ENCODE data around the gene RNF212B. TPM values are rescaled to one million over a fixed set of nuclear protein-coding genes. Genes with fewer than 3 reads are reported as not detected.

Gene RNF212B
- total RNA-seq, 1 experiment from 2014 or later = not detected

DNA sequence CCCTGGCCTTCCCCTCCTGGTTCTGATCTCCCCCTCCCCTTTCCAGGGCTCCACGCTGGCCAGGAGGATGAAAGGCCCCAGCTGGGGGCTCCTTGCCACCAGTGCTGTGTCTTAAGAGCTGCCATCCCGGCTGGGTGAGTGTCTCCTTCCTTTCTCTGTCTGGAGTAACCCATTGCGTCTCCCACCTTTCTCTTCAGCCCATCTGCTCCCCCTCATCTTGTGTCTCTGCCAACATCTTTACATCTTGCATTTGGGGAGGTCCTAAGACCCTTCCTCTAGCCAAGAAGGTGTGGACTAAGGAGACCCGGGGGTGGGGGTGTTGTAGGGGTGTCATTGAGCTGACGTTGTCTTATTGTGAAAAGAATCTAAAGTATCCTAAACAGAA, 69.4 kb downstream of the RNF212B start:
- H3K27me3 ChIP-seq (ENCODE audit: control insufficient read depth, insufficient read depth, low read length) = no peaks in the 10 kb centered on the region
- in situ Hi-C loops (cut with HindIII; ENCODE audit: low pct_unique_long_range_greater_than_20kb, low sequenced_read_pairs) = no loop called here
- peak overlapping the region; percentile 97 for H3K27ac ChIP-seq (ENCODE audit: low read length)
- ChIA-PET CTCF (interaction anchor here (0.6 to 1.2 kb wide), 2 partner anchors 53 to 55 kb away, joined by 3 to 4 read pairs; no protein-coding TSS in a partner anchor), POLR2A (interaction anchor here (0.6 kb wide), 1 partner anchor 208 kb away, joined by 7 read pairs; no protein-coding TSS in a partner anchor)
- intact Hi-C loops (cut with micrococcal nuclease; ENCODE audit: unreplicated experiment) = no loop called here
- TF ChIP-seq TCF7L2 (IDR thresholded peaks at IDR 0.05; ENCODE audit: low read depth, low read length) (no peak), SIN3A (IDR thresholded peaks at IDR 0.05; ENCODE audit: borderline replicate concordance, insufficient read depth, low read depth, low read length) (no peak), POLR2AphosphoS5 (IDR thresholded peaks at IDR 0.05; ENCODE audit: low read depth, low read length) (no peak)
- TF ChIP-seq, protein P1, sequence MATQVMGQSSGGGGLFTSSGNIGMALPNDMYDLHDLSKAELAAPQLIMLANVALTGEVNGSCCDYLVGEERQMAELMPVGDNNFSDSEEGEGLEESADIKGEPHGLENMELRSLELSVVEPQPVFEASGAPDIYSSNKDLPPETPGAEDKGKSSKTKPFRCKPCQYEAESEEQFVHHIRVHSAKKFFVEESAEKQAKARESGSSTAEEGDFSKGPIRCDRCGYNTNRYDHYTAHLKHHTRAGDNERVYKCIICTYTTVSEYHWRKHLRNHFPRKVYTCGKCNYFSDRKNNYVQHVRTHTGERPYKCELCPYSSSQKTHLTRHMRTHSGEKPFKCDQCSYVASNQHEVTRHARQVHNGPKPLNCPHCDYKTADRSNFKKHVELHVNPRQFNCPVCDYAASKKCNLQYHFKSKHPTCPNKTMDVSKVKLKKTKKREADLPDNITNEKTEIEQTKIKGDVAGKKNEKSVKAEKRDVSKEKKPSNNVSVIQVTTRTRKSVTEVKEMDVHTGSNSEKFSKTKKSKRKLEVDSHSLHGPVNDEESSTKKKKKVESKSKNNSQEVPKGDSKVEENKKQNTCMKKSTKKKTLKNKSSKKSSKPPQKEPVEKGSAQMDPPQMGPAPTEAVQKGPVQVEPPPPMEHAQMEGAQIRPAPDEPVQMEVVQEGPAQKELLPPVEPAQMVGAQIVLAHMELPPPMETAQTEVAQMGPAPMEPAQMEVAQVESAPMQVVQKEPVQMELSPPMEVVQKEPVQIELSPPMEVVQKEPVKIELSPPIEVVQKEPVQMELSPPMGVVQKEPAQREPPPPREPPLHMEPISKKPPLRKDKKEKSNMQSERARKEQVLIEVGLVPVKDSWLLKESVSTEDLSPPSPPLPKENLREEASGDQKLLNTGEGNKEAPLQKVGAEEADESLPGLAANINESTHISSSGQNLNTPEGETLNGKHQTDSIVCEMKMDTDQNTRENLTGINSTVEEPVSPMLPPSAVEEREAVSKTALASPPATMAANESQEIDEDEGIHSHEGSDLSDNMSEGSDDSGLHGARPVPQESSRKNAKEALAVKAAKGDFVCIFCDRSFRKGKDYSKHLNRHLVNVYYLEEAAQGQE (IDR thresholded peaks at IDR 0.05; ENCODE audit: insufficient read depth in 1 of 2, low read depth in 2 of 2, low read length in 1 of 2) = no peak
- TF ChIP-seq, protein P2, sequence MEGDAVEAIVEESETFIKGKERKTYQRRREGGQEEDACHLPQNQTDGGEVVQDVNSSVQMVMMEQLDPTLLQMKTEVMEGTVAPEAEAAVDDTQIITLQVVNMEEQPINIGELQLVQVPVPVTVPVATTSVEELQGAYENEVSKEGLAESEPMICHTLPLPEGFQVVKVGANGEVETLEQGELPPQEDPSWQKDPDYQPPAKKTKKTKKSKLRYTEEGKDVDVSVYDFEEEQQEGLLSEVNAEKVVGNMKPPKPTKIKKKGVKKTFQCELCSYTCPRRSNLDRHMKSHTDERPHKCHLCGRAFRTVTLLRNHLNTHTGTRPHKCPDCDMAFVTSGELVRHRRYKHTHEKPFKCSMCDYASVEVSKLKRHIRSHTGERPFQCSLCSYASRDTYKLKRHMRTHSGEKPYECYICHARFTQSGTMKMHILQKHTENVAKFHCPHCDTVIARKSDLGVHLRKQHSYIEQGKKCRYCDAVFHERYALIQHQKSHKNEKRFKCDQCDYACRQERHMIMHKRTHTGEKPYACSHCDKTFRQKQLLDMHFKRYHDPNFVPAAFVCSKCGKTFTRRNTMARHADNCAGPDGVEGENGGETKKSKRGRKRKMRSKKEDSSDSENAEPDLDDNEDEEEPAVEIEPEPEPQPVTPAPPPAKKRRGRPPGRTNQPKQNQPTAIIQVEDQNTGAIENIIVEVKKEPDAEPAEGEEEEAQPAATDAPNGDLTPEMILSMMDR (IDR thresholded peaks at IDR 0.05) = no peak
- DNase-seq (ENCODE audit: low read depth, low spot score) (no peak), ATAC-seq (no peak; the same call in 1 of the 2 replicates)
- BruUV-seq (replicated peaks) = no TSS peak
- H3K4me1 ChIP-seq (ENCODE audit: control insufficient read depth, insufficient read depth, low read length) = peaks cover 19% of the 10 kb centered on the region
- peak overlapping the region; percentile 90 to 95 for H3K4me3 ChIP-seq (ENCODE audit: low read depth in 2 of 2, low read length in 2 of 2)
- H3K36me3 ChIP-seq (ENCODE audit: control insufficient read depth, insufficient read depth, low read length) = peaks cover 5% of the 10 kb centered on the region; the same call in 1 of the 2 replicates
- no peaks in the 10 kb centered on the region for H3K9me3 ChIP-seq (ENCODE audit: control insufficient read depth, insufficient read depth, low read depth, low read length)

DNA sequence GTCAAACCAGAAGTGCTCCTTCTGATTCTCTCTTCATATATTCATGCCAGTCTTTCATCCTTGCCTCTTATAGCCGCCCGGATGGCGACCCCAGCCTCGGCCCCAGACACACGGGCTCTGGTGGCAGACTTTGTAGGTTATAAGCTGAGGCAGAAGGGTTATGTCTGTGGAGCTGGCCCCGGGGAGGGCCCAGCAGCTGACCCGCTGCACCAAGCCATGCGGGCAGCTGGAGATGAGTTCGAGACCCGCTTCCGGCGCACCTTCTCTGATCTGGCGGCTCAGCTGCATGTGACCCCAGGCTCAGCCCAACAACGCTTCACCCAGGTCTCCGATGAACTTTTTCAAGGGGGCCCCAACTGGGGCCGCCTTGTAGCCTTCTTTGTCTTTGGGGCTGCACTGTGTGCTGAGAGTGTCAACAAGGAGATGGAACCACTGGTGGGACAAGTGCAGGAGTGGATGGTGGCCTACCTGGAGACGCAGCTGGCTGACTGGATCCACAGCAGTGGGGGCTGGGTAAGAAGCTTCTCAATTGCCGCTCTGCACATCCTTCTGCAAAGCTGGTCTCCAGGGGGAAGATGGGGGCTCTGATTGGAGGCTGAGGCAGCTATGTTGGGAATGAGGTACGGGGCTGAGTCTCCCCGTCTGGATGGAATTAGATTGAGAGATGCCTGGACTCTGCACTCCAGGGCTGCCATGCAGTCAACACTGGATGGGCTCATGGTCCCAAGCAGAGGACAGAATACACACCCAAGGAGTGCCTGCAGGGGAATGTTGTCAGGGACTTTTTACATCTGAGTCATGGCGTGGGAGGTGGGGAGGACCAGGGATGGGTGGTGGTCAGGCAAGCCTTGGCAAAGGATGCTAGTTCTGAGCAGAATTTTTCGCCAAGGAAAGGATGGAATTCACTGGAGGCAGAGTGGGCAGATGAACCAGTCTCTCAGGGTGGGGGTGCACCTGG, 70.2 kb downstream of the RNF212B start:
- H3K4me1 ChIP-seq (ENCODE audit: control insufficient read depth, insufficient read depth, low read length) = peaks cover 19% of the 10 kb centered on the region
- H3K36me3 ChIP-seq (ENCODE audit: control insufficient read depth, insufficient read depth, low read length) = peaks cover 5% of the 10 kb centered on the region
- H3K4me3 ChIP-seq (ENCODE audit: low read depth in 2 of 2, low read length in 2 of 2) = peak overlapping the region; percentile 90 to 95
- intact Hi-C loops (cut with micrococcal nuclease; ENCODE audit: unreplicated experiment) = no loop called here
- ChIA-PET CTCF (no interaction called here), POLR2A (interaction anchor here (0.6 kb wide), 1 partner anchor 208 kb away, joined by 7 read pairs; no protein-coding TSS in a partner anchor)
- BruUV-seq (replicated peaks) = no TSS peak
- H3K27ac ChIP-seq (ENCODE audit: low read length) = peak overlapping the region; percentile 97
- no peak for DNase-seq (ENCODE audit: low read depth, low spot score)
- no peak for TF ChIP-seq TCF7L2 (IDR thresholded peaks at IDR 0.05; ENCODE audit: low read depth, low read length)
- TF ChIP-seq, protein P2 (IDR thresholded peaks at IDR 0.05) = no peak
- TF ChIP-seq SIN3A (IDR thresholded peaks at IDR 0.05; ENCODE audit: borderline replicate concordance, insufficient read depth, low read depth, low read length) = no peak
- TF ChIP-seq, protein P1 (IDR thresholded peaks at IDR 0.05; ENCODE audit: insufficient read depth in 1 of 2, low read depth in 2 of 2, low read length in 1 of 2) = no peak
- no peak for TF ChIP-seq POLR2AphosphoS5 (IDR thresholded peaks at IDR 0.05; ENCODE audit: low read depth, low read length)
- in situ Hi-C loops (cut with HindIII; ENCODE audit: low pct_unique_long_range_greater_than_20kb, low sequenced_read_pairs) = no loop called here
- no peak for ATAC-seq
- H3K9me3 ChIP-seq (ENCODE audit: control insufficient read depth, insufficient read depth, low read depth, low read length) = no peaks in the 10 kb centered on the region
- no peaks in the 10 kb centered on the region for H3K27me3 ChIP-seq (ENCODE audit: control insufficient read depth, insufficient read depth, low read length)

Data from Panc1 (cell line).